Measurements from ENCODE around the gene TTC7B. TPM values are rescaled to one million over a fixed set of nuclear protein-coding genes. Genes with fewer than 3 reads are reported as not detected.

The TTC7B gene
- total RNA-seq, 1 donor from 2014 or later: 82.6 TPM

- DNase-seq (ENCODE audit: low read depth): no peak
- no peak for TF ChIP-seq CTCF (conservative IDR thresholded peaks at IDR 0.05; ENCODE audit: low read depth, low read length)
- no peak overlapping the region for H3K4me3 ChIP-seq (ENCODE audit: low read depth, low read length)
Observed at GRCh38 chr14:90502760-90503159, 313.5 kb downstream of the TTC7B start.

- no peak overlapping the region for H3K4me3 ChIP-seq (ENCODE audit: low read depth, low read length)
- no peak for TF ChIP-seq CTCF (conservative IDR thresholded peaks at IDR 0.05; ENCODE audit: low read depth, low read length)
- DNase-seq (ENCODE audit: low read depth): no peak
Observed at GRCh38 chr14:90500665-90501370, 315.4 kb downstream of the TTC7B start.

GRCh38 chr14:90499908-90500664 is 316.1 kb downstream of the TTC7B start:
- H3K4me3 ChIP-seq (ENCODE audit: low read depth, low read length): no peak overlapping the region
- no peak for TF ChIP-seq CTCF (conservative IDR thresholded peaks at IDR 0.05; ENCODE audit: low read depth, low read length)
- DNase-seq (ENCODE audit: low read depth): no peak

- TF ChIP-seq CTCF (conservative IDR thresholded peaks at IDR 0.05; ENCODE audit: low read depth, low read length): no peak
- DNase-seq (ENCODE audit: low read depth): no peak
- H3K4me3 ChIP-seq (ENCODE audit: low read depth, low read length): no peak overlapping the region
Observed at GRCh38 chr14:90499121-90499520, 317.1 kb downstream of the TTC7B start.

- H3K4me3 ChIP-seq (ENCODE audit: low read depth, low read length): no peak overlapping the region
- DNase-seq (ENCODE audit: low read depth): no peak
- TF ChIP-seq CTCF (conservative IDR thresholded peaks at IDR 0.05; ENCODE audit: low read depth, low read length): no peak
Observed at GRCh38 chr14:90498198-90498597, 318.0 kb downstream of the TTC7B start.

- H3K4me3 ChIP-seq (ENCODE audit: low read depth, low read length): no peak overlapping the region
- DNase-seq (ENCODE audit: low read depth): no peak
- no peak for TF ChIP-seq CTCF (conservative IDR thresholded peaks at IDR 0.05; ENCODE audit: low read depth, low read length)
Observed at GRCh38 chr14:90496379-90496778, 319.9 kb downstream of the TTC7B start.
